ENCODE data around the gene TNXB.
A peak's percentile ranks its signal among the peaks of the same experiment; 100 is the strongest.
"Not testable (repeated sequence)": the region's sequence is repeated elsewhere in the genome, so short reads cannot be mapped to it uniquely, and the experiment has no call there.

The TNXB gene

GRCh38 chr6:32058511-32058963 lies 50.6 kb downstream of the TNXB start:
- no peak for DNase-seq

DNA sequence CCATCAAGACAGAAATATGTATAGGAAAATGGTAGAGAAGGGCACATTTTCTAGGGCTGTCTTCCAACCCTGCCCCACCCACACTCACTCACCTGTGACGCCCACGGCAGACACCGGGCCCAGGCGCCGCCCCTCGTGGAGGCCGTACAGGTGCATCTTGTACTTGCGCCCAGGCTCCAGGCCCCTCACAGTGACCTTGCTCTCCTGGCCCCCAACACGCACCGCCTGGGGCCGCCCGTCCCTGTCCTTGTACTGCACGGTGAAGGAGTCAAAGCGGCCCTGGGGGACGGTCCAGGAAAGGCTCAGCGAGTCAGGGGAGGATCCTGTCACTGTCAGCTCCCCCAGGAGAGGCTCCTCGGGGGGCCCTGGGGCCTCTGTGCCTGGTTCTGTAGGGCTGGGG lies 51.2 kb downstream of the TNXB start:
- DNase-seq = no peak

GRCh38 chr6:32056254-32056653 lies 52.9 kb downstream of the TNXB start:
- no peak for DNase-seq

- DNase-seq = not testable (repeated sequence)
Observed at GRCh38 chr6:32055756-32056155, 53.4 kb downstream of the TNXB start.

- DNase-seq = not testable (repeated sequence)
Observed at GRCh38 chr6:32053314-32053713, 55.8 kb downstream of the TNXB start.

DNA sequence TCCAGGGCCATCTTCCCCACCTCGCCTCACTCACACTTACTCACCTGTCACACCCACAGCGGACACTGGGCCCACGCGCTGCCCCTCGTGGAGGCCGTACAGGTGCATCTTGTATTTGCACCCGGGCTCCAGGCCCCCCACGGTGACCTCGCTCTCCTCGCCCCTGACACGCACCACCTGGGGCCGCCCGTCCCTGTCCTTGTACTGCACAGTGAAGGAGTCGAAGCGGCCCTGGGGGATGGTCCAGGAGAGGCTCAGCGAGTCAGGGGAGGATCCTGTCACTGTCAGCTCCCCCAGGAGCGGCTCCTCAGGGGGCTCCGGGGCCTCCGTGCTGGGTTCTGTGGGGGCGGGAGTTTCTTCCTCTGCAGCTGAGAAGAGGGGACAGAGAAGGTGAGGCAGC lies 56.5 kb downstream of the TNXB start:
- not testable (repeated sequence) for DNase-seq

GRCh38 chr6:32050562-32050961 lies 58.6 kb downstream of the TNXB start:
- DNase-seq = no peak

DNA sequence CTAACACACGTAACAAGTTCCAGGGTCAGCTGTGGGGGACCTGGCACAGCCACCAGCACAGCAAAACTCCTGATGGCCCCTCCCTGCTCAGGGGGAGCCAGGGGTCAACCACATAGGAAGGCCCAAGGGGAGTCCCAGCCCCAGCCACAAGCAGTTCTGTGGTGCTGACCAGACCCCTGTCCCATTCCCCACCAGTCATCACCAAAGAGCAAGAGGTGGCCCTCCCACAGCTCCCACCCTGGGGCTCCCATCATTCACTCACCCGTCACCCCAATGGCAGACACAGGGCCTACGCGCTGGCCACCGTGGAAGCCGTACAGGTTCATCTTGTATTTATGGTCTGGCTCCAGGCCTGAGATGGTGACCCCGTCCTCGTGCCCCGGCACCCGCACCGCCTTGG lies 59.4 kb downstream of the TNXB start:
- DNase-seq = not testable (repeated sequence)

DNA sequence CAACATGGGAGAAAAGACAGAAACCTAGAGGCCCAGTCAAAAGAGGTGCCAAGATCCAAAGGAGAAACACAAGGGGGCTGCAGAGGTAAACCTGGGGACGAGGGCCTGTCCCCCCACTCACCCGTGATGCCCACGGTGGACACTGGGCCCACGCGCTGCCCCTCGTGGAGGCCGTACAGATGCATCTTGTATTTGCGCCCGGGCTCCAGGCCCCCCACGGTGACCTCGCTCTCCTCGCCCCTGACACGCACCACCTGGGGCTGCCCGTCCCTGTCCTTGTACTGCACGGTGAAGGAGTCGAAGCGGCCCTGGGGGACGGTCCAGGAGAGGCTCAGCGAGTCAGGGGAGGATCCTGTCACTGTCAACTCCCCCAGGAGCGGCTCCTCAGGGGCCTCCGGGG lies 60.0 kb downstream of the TNXB start:
- DNase-seq = not testable (repeated sequence)

GRCh38 chr6:32047855-32048766 lies 61.0 kb downstream of the TNXB start:
- DNase-seq = peak; percentile 80

- no peak for DNase-seq
Observed at GRCh38 chr6:32047539-32047854, 61.6 kb downstream of the TNXB start.

DNA sequence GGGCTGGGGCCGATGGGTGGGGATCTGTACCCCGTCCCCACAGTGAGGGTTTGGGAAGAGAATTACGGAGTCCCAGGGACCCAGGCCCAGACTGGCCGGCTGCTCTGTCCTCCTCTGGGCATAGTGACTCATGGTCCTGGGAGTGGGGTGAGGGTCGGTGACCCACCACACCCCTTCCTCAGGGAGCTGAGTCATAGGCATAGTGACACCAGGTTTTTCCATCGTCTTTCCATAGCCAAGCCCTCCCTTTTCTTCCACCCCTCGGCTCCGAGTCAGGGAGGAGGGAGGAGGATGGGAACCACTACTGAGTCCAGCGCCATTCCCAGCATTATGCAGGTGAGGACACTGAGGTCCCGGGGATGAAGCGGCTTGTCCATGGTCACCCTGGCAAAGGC lies 62.1 kb downstream of the TNXB start:
- no peak for DNase-seq

DNA sequence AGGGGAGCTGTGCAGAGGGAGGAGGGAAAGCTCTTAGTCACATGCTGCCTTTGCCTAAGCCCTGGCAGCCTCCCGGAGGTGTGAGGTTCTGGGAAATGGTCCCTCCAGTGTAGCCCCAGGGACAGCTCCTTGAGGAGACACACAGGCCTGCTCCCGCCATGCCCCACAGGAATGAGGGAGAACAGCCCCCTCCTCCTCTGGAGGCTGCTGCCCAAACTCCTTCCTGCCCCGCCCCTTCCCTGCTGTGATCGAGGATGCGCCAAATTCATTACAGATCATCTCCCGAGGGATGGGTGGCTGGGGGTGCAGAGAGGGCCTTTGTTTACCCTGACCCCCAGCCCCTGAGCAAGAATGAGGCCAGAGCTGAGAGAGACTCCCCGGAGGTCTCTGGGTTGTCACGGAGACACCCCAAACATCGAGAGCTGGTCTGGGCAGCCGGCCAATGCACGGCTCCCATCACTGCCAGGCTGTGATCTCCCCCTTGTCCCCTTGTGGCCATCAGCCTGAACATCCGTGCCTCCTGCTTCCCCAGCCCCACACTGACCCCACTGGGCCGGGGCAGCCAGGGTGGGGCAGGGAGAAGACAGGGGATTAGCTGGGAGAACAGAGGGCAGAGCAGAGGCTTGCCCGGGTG lies 62.6 kb downstream of the TNXB start:
- no peak for DNase-seq

- DNase-seq = no peak
Observed at GRCh38 chr6:32045811-32046449, 63.2 kb downstream of the TNXB start.

GRCh38 chr6:32044916-32045315 lies 64.2 kb downstream of the TNXB start:
- DNase-seq = not testable (repeated sequence)

DNA sequence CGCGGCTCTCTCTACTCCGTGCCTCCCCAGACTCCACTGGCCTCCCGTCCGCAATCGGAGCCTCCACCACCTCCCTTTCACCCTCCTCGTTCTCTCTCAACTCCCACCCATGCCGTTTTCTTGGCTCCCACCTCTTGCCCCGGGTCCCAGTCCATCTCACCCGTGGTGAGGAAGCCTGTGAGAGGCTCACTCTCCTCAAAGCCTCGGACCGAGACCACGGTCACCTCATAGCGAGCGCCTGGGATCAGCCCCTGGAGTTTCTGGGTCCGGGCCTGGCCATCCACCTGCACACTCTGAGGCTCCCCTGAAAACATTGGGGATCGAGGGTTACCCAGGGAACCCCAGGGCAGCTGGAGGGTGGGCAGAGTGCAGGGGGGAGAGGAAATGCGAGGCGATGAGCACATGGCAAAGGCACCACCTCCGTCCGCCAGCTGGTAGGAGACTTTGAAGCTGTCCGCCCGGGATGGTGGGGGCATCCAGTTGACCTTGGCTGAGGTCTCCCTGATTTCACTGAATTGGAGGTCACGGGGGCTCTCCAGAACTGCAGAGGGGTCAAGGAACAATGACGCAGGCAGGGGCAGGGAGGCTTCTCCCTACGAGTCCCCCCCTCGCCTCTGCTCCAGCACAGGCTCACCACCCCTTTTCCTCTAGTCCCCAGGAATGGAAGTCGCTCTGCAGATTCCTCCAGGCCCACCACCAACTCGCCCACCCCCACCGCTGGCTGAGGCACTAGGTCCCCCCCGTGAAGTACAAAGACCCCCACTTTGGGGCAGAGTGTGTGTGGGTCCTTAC lies 65.4 kb downstream of the TNXB start:
- DNase-seq = not testable (repeated sequence)

GRCh38 chr6:32042276-32042675 lies 66.9 kb downstream of the TNXB start:
- not testable (repeated sequence) for DNase-seq

GRCh38 chr6:32041385-32041784 lies 67.8 kb downstream of the TNXB start:
- DNase-seq = not testable (repeated sequence)

DNA sequence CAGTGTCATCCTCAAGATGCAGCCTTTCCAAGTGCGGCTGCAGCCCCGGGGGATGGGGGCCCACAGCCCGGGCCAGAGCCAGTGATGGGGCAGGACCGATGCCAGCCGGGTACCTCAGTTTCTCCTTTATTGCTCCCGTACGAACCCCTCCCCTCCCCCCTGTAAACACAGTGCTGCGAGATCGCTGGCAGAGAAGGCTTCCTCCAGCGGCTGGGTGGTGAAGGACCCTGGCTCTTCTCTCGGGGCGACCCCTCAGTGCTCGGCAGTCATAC lies 68.2 kb downstream of the TNXB start:
- DNase-seq = not testable (repeated sequence)

- DNase-seq = not testable (repeated sequence)
Observed at GRCh38 chr6:32040299-32041049, 68.7 kb downstream of the TNXB start.

GRCh38 chr6:32039321-32040274 lies 69.5 kb downstream of the TNXB start:
- DNase-seq = not testable (repeated sequence)

Measured in stimulated activated CD4-positive, alpha-beta T cell treated with anti-CD3 and anti-CD28 coated beads, Interleukin-15, amount 100 ng/mL, for 24 hours (primary cell).